Calu3 (cell line): ENCODE measurements around the gene SLC25A21. TPM values are rescaled to one million over a fixed set of nuclear protein-coding genes. Genes with fewer than 3 reads are reported as not detected.

ENCODE experiments used
- BruUV-seq: library from RNA; stranded (reverse); fragments of 400-500 nt; replicated peaks from 2 replicates; lab custom pipeline; 2021; lab: Mats Ljungman, UMichigan
- CTCF ChIA-PET: fragments of 300-600 bp; sonication (Branson Sonifier 250); formaldehyde crosslinking; loops from one replicate; lab custom pipeline; 2022; ENCODE audit warnings: antibody characterized with exemption; lab: Charles Lee
- DNase-seq: peaks from one replicate; pipeline ENCODE4 v3.0.0; 2022
- H3K27ac Mint-ChIP-seq: one replicate; pipeline ENCODE4 v1.8.0; 2022; ENCODE audit warnings: mixed read lengths; ENCODE audit not compliant: unreplicated experiment
- H3K27me3 Mint-ChIP-seq: one replicate; pipeline ENCODE4 v1.8.0; 2022; ENCODE audit warnings: mixed read lengths; ENCODE audit not compliant: unreplicated experiment
- H3K36me3 Mint-ChIP-seq: one replicate; pipeline ENCODE4 v1.8.0; 2022; ENCODE audit warnings: mild to moderate bottlenecking, moderate library complexity, mixed read lengths; ENCODE audit not compliant: insufficient read depth, unreplicated experiment
- H3K4me1 Mint-ChIP-seq: one replicate; pipeline ENCODE4 v1.8.0; 2022; ENCODE audit warnings: mild to moderate bottlenecking, low read depth, mixed read lengths; ENCODE audit not compliant: unreplicated experiment
- H3K4me3 Mint-ChIP-seq: one replicate; pipeline ENCODE4 v1.8.0; 2022; ENCODE audit warnings: mild to moderate bottlenecking, low read depth, moderate library complexity, mixed read lengths; ENCODE audit not compliant: unreplicated experiment
- H3K9me3 Mint-ChIP-seq: one replicate; pipeline ENCODE4 v1.8.0; 2022; ENCODE audit warnings: low read depth, mixed read lengths; ENCODE audit not compliant: unreplicated experiment
- intact Hi-C: fragments of 100-400 bp; cut with micrococcal nuclease; formaldehyde crosslinking; loops from one replicate; pipeline ENCODE4 v1.10.0; 2022; ENCODE audit not compliant: unreplicated experiment
- total RNA-seq: library from RNA; stranded (reverse); gene quantifications from 2 replicates; pipeline ENCODE4 v1.2.3, GENCODE V29; 2022
- TF ChIP-seq, protein P1 (sequence below): fragments of 200-600 bp; IDR thresholded peaks from one replicate; pipeline ENCODE4 v1.8.0; 2022; ENCODE audit warnings: antibody characterized with exemption; ENCODE audit not compliant: unreplicated experiment

Gene SLC25A21
- total RNA-seq, 1 experiment from 2014 or later: 1.4 TPM

DNA sequence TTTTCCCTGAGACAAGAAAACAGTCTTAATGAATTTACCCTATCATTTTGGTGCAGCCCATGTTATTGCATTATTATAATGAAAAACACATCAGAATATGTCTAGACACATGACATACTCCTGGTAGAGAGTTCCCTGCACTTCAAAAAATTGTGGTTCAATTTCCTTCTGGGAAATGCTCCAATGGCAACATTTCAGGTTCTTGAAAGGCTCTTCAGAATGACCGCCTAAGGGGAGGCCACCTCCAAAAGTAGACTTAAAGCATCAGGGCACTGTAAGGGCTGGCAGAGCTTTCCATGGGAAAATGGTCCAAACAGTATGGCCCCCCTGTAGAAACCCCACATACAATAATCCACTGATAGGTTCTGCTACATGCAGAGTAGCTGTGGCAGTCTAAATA is 110.7 kb downstream of the SLC25A21 start:
- TF ChIP-seq, protein P1, sequence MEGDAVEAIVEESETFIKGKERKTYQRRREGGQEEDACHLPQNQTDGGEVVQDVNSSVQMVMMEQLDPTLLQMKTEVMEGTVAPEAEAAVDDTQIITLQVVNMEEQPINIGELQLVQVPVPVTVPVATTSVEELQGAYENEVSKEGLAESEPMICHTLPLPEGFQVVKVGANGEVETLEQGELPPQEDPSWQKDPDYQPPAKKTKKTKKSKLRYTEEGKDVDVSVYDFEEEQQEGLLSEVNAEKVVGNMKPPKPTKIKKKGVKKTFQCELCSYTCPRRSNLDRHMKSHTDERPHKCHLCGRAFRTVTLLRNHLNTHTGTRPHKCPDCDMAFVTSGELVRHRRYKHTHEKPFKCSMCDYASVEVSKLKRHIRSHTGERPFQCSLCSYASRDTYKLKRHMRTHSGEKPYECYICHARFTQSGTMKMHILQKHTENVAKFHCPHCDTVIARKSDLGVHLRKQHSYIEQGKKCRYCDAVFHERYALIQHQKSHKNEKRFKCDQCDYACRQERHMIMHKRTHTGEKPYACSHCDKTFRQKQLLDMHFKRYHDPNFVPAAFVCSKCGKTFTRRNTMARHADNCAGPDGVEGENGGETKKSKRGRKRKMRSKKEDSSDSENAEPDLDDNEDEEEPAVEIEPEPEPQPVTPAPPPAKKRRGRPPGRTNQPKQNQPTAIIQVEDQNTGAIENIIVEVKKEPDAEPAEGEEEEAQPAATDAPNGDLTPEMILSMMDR: no peak
- H3K9me3 Mint-ChIP-seq: no peaks in the 10 kb centered on the region
- no peak overlapping the region for H3K27ac Mint-ChIP-seq
- no peaks in the 10 kb centered on the region for H3K27me3 Mint-ChIP-seq
- no TSS peak for BruUV-seq
- no peak for DNase-seq
- CTCF ChIA-PET: no interaction called here
- H3K4me3 Mint-ChIP-seq: no peak overlapping the region
- no peaks in the 10 kb centered on the region for H3K36me3 Mint-ChIP-seq
- intact Hi-C loops: no loop called here
- H3K4me1 Mint-ChIP-seq: peaks cover 7% of the 10 kb centered on the region

- Mint-ChIP-seq H3K27ac (no peak overlapping the region), H3K4me3 (no peak overlapping the region), H3K36me3 (no peaks in the 10 kb centered on the region), H3K9me3 (no peaks in the 10 kb centered on the region), H3K27me3 (no peaks in the 10 kb centered on the region), H3K4me1 (peaks cover 7% of the 10 kb centered on the region)
- no peak for DNase-seq
- CTCF ChIA-PET: no interaction called here
- TF ChIP-seq, protein P1: no peak
- BruUV-seq: no TSS peak
- intact Hi-C loops: no loop called here
Measured at GRCh38 chr14:37060496-37061260, 111.7 kb downstream of the SLC25A21 start.

- TF ChIP-seq, protein P1: no peak
- intact Hi-C loops: no loop called here
- no peak overlapping the region for H3K27ac Mint-ChIP-seq
- H3K4me3 Mint-ChIP-seq: no peak overlapping the region
- no peaks in the 10 kb centered on the region for H3K36me3 Mint-ChIP-seq
- no peak for DNase-seq
- no peaks in the 10 kb centered on the region for H3K27me3 Mint-ChIP-seq
- BruUV-seq: no TSS peak
- H3K4me1 Mint-ChIP-seq: no peaks in the 10 kb centered on the region
- CTCF ChIA-PET: no interaction called here
- no peaks in the 10 kb centered on the region for H3K9me3 Mint-ChIP-seq
Measured at GRCh38 chr14:37057776-37058175, 114.6 kb downstream of the SLC25A21 start.

- Mint-ChIP-seq H3K4me1 (no peaks in the 10 kb centered on the region), H3K27ac (no peak overlapping the region), H3K36me3 (no peaks in the 10 kb centered on the region), H3K4me3 (no peak overlapping the region), H3K27me3 (no peaks in the 10 kb centered on the region), H3K9me3 (no peaks in the 10 kb centered on the region)
- TF ChIP-seq, protein P1: no peak
- no TSS peak for BruUV-seq
- CTCF ChIA-PET: no interaction called here
- intact Hi-C loops: no loop called here
- no peak for DNase-seq
Measured at GRCh38 chr14:37056473-37056872, 115.9 kb downstream of the SLC25A21 start.
